HG03571 (cell line): ENCODE data around the gene LMNA.
"Not testable (repeated sequence)": the region's sequence is repeated elsewhere in the genome, so short reads cannot be mapped to it uniquely, and the experiment has no call there.

Source experiments
- ATAC-seq: cut with Tn5 transposase; IDR thresholded peaks from one replicate; pipeline ENCODE4 v1.9.1; 2021; ENCODE audit not compliant: unreplicated experiment

LMNA gene

DNA sequence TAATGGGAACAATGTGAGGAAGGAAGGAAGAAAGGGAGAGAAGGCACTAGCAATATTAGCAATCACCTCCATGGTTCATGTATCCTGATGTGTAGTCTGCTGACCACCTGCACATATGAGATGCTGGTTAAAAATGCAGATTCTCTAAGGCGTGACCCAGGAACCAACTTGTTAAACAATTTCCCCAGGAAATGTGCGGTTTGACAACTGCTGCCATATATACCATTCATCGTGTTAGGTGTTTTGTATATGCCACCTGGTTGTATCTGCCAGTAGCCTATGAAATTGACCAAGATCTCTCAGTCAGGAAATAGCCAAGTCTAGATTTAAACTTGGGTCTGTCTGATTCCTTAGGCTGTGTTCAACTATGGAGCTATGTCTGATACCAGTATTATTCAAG, 43.0 kb downstream of the LMNA start:
- ATAC-seq = no peak

DNA sequence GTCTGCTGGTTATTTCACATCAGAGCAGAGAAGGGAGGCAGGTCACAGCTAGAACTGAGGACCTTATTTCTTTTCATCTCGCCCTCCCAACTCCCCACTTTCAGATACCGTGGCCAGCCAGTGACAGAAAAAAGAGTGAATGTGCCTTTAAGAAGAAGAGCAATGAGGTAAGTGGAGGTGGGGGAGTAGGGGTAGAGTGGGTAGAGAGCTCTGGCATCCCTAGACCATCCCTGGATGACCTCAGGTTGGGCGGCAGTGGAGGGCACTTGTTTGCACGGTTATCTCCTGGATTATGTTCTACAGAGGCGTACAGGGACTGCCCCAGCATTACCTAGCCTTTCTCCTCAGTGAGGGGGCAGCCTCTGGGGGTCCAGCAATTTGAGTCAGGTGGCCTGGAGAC, 43.5 kb downstream of the LMNA start:
- no peak for ATAC-seq

DNA sequence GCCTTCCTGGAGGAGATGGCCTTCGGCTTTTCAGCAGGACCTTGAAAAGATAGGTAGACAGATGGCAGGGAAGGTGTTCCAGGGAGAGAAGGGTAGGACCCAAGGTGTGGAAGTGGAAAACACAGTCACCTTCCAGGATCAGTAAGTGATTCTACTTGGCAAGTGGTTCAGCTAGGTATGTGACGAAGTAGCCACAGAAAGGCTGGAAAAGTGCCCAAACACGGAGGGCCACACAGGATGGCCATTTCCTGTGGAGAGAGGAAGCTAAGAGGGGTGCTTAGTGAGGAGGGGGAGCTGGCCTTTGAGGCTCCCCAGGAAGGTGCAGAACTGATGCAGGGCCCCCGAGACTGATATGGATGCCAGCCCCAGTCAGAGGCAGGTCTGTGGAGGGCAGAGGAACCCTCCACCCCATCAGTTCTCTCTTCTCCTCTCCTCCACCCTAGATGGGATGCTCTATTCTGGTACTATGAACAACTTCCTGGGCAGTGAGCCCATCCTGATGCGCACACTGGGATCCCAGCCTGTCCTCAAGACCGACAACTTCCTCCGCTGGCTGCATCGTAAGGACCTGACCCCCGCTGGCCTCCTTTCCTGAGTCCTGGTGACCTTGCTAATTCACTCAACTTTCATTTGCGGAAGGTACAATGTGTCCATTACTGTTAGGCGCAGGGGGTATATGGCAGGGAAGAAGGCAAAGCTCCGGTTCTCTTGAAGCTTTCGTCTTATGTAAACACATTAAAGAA, 45.7 kb downstream of the LMNA start:
- no peak for ATAC-seq

DNA sequence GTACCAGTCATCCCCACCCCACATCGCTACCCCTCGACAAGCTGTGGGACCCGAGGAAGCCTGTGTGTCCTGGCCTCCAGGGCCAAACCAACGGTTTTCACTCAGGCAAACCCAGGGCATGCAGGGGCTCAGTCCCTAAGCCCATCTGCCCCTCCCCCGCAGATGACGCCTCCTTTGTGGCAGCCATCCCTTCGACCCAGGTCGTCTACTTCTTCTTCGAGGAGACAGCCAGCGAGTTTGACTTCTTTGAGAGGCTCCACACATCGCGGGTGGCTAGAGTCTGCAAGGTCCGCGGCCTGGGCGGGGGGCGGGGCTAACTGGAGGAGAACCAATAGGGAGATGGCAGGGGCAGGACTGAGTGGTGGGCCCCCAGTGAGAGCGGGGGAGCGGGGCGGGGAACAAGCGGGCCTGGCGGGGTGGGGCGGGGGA, 46.2 kb downstream of the LMNA start:
- ATAC-seq = no peak

DNA sequence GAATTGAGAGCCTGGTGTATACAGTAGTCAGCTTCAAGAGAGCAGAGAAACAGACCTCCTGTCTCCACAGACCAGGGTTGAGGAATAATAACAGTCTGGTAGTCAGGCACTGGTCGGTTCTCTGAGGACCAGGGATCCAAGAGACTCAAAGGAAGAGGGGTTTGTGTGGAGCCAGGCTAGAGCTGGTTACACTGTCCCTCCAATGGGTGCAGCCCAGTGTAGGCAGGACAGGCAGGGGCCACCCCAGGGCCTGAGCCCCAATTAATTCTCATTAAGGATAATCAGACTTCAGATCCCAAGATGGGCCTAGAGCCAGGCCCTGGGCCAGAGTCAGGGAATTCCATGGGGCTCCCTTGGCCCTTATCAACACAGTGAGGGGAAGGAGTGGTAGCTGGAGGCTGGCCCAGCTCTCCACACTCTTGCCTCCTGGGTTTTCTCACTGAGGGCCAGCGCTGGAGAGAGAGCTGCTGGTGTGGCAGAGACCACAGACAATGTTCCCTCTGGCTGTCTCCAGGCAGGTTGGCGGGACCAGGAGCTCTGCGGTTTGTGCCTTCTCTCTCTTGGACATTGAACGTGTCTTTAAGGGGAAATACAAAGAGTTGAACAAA, 48.0 kb downstream of the LMNA start:
- no peak for ATAC-seq

DNA sequence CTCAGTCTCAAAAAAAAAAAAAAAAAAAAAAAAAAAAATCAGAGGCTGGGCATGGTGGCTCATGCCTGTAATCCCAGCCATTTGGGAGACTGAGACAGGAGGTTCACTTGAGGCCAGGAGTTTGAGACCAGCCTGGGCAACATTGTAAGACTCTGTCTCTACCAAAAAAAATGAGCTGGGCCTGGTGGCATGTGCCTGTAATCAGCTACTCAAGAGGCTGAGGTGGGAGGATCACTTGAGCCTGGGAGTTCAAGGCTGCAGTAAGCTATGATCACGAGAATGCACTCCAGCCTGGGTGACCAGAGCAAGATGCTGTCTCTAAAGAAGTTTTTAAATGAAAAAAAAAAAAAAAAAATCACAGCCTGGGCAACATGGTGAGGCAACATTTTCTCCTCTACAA, 49.2 kb downstream of the LMNA start:
- ATAC-seq = no peak

DNA sequence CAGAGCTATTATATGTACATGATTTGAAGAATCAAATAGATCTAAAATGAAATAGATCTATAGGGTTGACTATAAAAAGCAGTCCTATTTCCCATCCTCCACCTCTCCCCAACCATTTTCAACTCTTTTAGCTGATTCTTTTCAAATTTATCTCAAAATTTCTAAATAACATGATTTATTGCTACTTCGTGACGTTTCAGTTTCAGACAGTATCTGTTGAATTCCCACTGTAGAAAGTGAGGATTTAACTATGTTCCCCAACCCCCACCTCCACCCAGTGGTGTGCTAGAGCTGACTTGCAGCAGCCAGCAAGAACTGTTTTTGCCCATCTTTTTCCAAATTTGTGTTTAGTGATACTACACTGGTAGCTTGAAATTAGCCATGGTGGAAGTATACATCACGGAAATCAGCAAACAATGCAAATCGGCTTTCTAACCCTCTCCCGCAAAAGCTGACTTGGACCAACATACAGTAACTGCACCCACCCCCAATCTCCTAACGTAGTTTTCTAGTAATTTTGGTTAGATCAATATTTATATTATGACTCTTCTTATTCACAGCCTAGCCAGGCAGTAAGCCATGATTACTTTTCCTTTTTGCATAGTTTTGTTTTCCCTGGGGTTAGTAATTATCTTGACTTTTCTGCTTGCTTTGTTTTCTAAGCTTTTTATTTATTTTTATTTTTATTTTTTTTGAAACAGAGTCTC, 49.8 kb downstream of the LMNA start:
- ATAC-seq = no peak

DNA sequence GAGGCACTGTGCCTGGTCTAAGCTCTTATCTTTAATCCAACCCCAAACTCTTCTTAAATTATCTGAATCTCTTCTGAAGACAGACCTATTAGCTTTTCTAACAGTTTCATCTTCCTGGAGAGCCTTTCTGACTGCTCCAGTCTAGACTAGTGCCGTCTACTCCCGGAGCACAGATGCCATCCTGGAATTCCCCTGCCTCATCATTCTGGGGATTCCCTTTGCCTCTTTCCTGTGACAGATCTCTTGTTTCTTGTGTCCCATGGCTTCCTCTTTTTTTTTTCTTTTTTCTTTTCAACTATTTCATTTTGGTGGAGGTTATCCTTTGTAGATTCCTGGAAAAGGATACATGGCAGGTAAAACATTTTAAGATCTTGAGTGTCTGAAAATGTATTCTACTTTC, 50.6 kb downstream of the LMNA start:
- no peak for ATAC-seq

DNA sequence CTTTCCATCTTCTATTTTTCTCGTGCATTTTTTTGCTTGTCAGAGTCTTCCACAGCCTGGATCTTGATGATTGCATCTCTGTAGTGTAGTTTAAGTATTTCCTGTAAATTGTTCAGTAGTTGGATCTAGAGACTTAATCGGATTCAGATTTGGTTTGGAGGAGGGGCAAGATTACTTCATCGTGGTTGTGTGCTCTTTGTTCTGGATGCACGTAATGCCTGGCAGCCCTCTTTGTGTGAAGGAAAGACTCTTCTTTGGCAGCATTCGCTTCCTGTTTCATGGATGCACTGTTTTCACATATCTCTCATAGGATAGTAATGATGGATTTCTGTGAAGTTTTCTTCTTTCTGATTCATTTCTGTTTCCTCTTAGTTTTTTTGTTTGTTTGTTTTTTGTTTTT, 53.0 kb downstream of the LMNA start:
- ATAC-seq = no peak

DNA sequence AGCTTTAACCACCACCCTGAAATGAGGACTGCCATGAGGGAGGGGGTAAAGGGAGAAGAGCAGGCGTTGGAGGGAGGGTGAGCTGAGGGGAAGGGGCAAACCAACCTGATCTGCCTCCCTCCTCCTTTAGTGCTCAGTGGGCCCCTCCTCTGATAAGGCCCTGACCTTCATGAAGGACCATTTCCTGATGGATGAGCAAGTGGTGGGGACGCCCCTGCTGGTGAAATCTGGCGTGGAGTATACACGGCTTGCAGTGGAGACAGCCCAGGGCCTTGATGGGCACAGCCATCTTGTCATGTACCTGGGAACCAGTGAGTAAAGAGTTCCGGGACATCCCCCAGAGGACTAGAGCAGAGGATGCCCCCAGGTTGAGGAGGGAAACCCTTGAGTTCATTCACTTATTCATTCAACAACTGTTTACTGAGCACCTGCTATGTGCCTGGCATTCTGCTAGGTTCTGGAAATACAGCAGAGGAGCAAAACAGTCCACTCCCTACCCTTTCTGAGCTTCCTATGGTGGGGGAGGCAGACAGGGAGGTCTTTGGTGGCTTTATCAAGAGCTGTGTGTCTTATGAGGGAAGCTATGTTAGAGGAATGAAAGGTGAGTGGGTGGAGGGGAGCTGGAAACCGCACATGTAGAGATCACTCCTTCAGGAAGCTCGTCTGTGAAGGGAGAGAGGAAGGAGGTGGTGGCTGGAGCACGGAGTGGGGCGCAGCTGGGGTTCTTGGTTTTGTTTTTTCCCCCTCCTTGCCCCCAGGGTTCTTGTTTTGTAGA, 58.4 kb downstream of the LMNA start:
- no peak for ATAC-seq

DNA sequence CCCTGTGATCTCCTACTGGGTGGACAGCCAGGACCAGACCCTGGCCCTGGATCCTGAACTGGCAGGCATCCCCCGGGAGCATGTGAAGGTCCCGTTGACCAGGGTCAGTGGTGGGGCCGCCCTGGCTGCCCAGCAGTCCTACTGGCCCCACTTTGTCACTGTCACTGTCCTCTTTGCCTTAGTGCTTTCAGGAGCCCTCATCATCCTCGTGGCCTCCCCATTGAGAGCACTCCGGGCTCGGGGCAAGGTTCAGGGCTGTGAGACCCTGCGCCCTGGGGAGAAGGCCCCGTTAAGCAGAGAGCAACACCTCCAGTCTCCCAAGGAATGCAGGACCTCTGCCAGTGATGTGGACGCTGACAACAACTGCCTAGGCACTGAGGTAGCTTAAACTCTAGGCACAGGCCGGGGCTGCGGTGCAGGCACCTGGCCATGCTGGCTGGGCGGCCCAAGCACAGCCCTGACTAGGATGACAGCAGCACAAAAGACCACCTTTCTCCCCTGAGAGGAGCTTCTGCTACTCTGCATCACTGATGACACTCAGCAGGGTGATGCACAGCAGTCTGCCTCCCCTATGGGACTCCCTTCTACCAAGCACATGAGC, 62.2 kb downstream of the LMNA start:
- ATAC-seq = no peak

DNA sequence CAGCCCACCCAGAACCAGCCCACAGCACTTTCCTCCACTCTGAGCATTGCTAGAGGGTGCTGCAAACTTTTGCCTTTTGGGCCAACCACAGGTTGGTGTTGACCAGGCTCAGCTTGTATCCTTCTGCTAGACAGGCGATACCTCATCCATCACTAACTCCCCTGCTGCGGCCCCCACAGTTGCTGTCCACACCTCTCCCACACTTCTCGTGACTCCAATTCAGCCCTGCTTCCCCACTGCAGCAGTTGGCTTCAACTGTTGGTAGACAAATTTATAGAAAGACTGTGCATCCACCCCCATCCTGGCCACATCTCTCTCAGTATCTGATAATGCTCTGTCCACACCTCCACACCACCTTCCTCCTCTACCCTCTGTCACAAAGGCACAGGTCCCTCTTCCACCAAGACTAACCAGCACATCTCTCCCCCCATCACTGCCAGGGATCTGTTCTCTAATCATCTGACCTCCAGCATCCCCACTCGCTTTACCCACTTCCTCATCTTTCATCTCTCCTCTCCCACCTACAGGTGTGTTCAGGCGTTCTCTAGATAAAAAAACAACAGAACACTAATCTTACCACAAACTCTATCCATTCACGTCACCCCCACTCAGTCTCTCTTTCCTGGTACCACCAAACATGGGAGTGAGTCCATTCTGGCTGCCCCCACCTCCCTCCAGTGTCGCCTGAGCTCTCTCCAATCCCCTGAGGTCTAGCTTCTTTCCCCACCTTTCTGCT, 63.6 kb downstream of the LMNA start:
- ATAC-seq = no peak

DNA sequence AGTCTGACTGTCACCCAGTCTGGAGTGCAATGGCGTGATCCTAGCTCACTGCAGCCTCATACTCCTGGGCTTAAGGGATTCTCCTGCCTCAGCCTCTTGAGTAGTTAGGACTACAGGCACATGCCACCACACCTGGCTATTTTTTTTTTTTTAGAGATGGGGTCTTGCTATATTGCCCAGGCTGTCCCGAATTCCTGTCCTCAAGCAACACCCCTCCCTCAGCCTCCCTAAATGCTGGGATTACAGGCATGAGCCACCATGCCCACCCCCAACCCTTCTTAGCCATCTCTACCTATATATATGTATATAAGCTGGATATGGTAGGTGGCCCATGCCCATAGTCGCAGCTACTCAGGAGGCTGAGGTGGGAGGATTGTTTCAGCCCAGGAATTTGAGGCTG, 66.0 kb downstream of the LMNA start:
- ATAC-seq = no peak

DNA sequence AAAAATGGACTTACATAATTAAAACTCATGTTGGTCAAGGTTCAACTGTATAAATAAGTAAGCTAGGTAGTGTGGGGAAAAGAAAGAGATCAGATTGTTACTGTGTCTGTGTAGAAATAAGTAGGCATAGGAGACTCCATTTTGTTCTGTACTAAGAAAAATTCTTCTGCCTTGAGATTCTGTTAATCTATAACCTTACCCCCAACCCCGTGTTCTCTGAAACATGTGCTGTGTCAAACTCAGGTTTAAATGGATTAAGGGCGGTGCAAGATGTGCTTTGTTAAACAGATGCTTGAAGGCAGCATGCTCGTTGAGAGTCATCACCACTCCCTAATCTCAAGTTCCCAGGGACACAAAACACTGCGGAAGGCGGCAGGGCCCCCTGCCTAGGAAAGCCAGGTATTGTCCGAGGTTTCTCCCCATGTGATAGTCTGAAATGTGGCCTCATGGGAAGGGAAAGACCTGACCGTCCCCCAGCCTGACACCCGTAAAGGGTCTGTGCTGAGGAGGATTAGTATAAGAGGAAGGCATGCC, 66.9 kb downstream of the LMNA start:
- ATAC-seq = not testable (repeated sequence)

DNA sequence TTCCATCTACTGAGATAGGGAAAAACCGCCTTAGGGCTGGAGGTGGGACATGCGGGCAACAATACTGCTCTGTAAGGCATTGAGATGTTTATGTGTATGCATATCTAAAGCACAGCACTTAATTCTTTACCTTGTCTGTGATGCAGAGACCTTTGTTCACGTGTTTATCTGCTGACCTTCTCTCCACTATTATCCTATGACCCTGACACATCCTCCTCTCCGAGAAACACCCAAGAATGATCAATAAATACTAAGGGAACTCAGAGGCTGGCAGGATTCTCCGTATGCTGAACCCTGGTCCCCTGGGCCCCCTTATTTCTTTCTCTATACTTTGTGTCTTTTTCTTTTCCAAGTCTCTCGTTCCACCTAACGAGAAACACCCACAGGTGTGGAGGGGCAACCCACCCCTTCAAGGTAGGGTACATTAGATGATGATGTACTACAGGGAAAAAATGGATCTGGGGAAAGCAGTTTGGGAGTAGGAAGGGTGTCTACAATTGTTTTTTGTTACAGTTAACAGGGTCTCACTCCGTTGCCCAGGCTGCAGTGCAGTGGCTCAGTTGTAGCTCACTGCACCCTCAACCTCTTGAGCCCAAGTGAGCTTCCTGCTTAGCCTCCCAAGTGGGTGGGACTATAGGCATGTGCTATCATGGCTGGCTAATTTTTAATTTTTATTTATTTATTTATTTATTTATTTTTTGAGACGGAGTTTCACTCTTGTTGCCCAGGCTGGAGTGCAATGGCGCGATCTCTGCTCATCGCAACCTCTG, 67.7 kb downstream of the LMNA start:
- not testable (repeated sequence) for ATAC-seq

DNA sequence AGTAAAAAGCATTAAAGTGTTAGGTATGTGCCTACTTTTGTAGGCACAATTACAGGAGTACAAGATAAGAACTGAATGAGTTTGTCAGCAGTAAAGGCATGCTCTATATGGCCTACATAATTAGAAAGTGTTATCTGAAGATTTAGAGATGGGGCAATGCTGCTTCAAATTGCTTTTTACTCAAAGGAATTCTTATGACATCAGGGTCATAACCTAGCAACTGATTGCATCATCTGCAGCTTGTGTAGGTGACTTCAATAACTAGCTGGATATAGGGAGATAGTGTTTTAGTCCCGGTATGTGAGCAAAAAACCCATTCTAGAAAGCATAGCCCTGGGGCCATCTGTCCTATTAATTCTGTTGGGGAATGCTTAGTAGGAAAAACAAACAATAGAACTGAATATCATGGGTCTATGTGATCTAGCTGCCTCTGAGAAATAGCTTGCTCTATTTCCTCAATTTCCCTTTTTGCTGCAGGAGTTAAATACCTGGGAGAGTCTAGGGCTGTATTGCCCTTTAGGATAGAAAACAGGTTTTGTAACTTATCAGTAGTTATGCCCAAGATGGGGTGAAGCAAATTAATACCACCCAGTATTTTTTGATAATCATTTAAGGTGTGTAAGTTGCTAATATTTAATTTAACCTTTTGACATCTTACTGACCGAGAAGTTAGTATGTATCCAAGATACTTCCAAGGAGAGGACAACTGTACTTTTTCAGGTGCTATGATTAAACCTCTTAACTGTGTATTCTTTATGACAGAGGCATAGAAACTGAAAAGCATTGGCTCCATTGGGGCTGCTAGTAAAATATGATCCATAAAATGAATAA, 72.1 kb downstream of the LMNA start:
- not testable (repeated sequence) for ATAC-seq
